PC-3 (cell line): ENCODE measurements around the gene SORBS2. TPM values are rescaled to one million over a fixed set of nuclear protein-coding genes. Genes with fewer than 3 reads are reported as not detected.

Experiments
- ATAC-seq: fragments of 200-7000 bp; cut with Tn5 transposase; 2 replicates; pipeline ENCODE4 v1.9.1; 2020; ENCODE audit warnings: mild to moderate bottlenecking, moderate library complexity
- BruUV-seq: library from RNA; stranded (reverse); fragments of 400-500 nt; replicated peaks from 2 replicates; lab custom pipeline; 2021; lab: Mats Ljungman, UMichigan
- CTCF ChIA-PET: fragments of 300-600 bp; sonication (Branson Sonifier 250); formaldehyde crosslinking; loops from one replicate; lab custom pipeline; 2022; ENCODE audit warnings: antibody characterized with exemption; lab: Charles Lee
- POLR2A ChIA-PET: fragments of 300-600 bp; sonication (Branson Sonifier 250); formaldehyde crosslinking; loops from one replicate; lab custom pipeline; 2022; ENCODE audit warnings: antibody characterized with exemption; ENCODE audit not compliant: unreplicated experiment; lab: Charles Lee
- DNase-seq: peaks from one replicate; pipeline ENCODE4 v3.0.0-alpha.2; 2015
- H2AFZ ChIP-seq: fragments of 300-600 bp; sonication (generic); 2 replicates; pipeline ENCODE4 v1.6.0; 2016; ENCODE audit warnings: antibody characterized with exemption, low read length
- H3F3A ChIP-seq: fragments of 300-600 bp; sonication (generic); one replicate; pipeline ENCODE4 v1.6.0; 2017; ENCODE audit warnings: antibody characterized with exemption, low read length, control low read depth, mild to moderate bottlenecking; ENCODE audit not compliant: unreplicated experiment
- H3K27ac ChIP-seq: fragments of 300-600 bp; sonication (generic); 2 replicates; pipeline ENCODE4 v1.5.1; 2016; ENCODE audit warnings: mild to moderate bottlenecking, low read length
- H3K27me3 ChIP-seq: fragments of 300-600 bp; sonication (generic); 2 replicates; pipeline ENCODE4 v1.6.1; 2016; ENCODE audit warnings: low read length, mixed read lengths
- H3K36me3 ChIP-seq: fragments of 300-600 bp; sonication (generic); 2 replicates; pipeline ENCODE4 v1.6.1; 2016; ENCODE audit warnings: low read depth, mixed run types, low read length, mixed read lengths
- H3K4me1 ChIP-seq: fragments of 300-600 bp; sonication (generic); 2 replicates; pipeline ENCODE4 v1.5.1; 2016; ENCODE audit warnings: low read length; ENCODE audit not compliant: insufficient read depth
- H3K4me2 ChIP-seq: fragments of 300-600 bp; sonication (generic); 2 replicates; pipeline ENCODE4 v1.6.0; 2016; ENCODE audit warnings: low read length
- H3K4me3 ChIP-seq: fragments of 300-600 bp; sonication (generic); 2 replicates; pipeline ENCODE4 v1.5.1; 2016; ENCODE audit warnings: mild to moderate bottlenecking, low read length, mixed read lengths
- H3K79me2 ChIP-seq: fragments of 300-600 bp; sonication (generic); 2 replicates; pipeline ENCODE4 v1.6.1; 2017; ENCODE audit warnings: low read length, mixed read lengths
- H3K9ac ChIP-seq: fragments of 300-600 bp; sonication (generic); 2 replicates; pipeline ENCODE4 v1.6.0; 2016; ENCODE audit warnings: mild to moderate bottlenecking, low read length
- H3K9me2 ChIP-seq: fragments of 300-600 bp; sonication (generic); replicated peaks from 2 replicates; pipeline ENCODE4 v1.6.1; 2016; ENCODE audit warnings: mixed run types, low read length, mixed read lengths
- H3K9me3 ChIP-seq: fragments of 300-600 bp; sonication (generic); 2 replicates; pipeline ENCODE4 v1.6.1; 2016; ENCODE audit warnings: low read length, mixed read lengths
- H4K20me1 ChIP-seq: fragments of 300-600 bp; sonication (generic); 2 replicates; pipeline ENCODE4 v1.6.1; 2016; ENCODE audit warnings: low read length, mixed read lengths
- CTCF ChIP-seq: fragments of 300-600 bp; sonication (generic); conservative IDR thresholded peaks from 2 replicates; pipeline ENCODE4 v1.5.1; 2017; ENCODE audit warnings: antibody characterized with exemption, low read depth, mild to moderate bottlenecking, low read length
- EZH2 ChIP-seq: fragments of 300-600 bp; sonication (generic); IDR thresholded peaks from one replicate; pipeline ENCODE4 v1.6.1; 2017; ENCODE audit warnings: antibody characterized with exemption, mild to moderate bottlenecking, low read length; ENCODE audit not compliant: unreplicated experiment
- EZH2phosphoT487 ChIP-seq: fragments of 300-600 bp; sonication (generic); IDR thresholded peaks from 2 replicates; pipeline ENCODE4 v1.6.1; 2018; ENCODE audit warnings: mild to moderate bottlenecking, antibody characterized with exemption, low read length, borderline replicate concordance
- intact Hi-C: fragments of 100-400 bp; cut with micrococcal nuclease; formaldehyde crosslinking; loops from 2 replicates; pipeline ENCODE4 v1.9.0; 2023
- total RNA-seq: library from RNA; depleted of rRNA; stranded (reverse); fragments of >200 nt; gene quantifications from 2 replicates; pipeline ENCODE4 v1.2.3, GENCODE V29; 2014

The SORBS2 gene
- total RNA-seq, 1 experiment from 2014 or later = 3.6 TPM

- no peak for TF ChIP-seq EZH2phosphoT487
- TF ChIP-seq CTCF = no peak
- no peak for TF ChIP-seq EZH2
- no peaks in the 10 kb centered on the region for H3K9me2 ChIP-seq
- no peak overlapping the region for H3K27ac ChIP-seq
- no peak overlapping the region for H3K4me3 ChIP-seq
- DNase-seq = peak; percentile 85
- H3K9ac ChIP-seq = no peak overlapping the region
- peaks cover 11% of the 10 kb centered on the region for H3K4me1 ChIP-seq
- no peaks in the 10 kb centered on the region for H3K27me3 ChIP-seq
- H3K9me3 ChIP-seq = no peaks in the 10 kb centered on the region
- intact Hi-C loops = no loop called here
- no TSS peak for BruUV-seq
- no peaks in the 10 kb centered on the region for H3F3A ChIP-seq
- peak overlapping the region; percentile 15; the same call in 1 of the 2 replicates for H3K4me2 ChIP-seq
- peak; percentile 78 for ATAC-seq
- no peaks in the 10 kb centered on the region for H3K79me2 ChIP-seq
- no peaks in the 10 kb centered on the region for H4K20me1 ChIP-seq
- no peak overlapping the region for H2AFZ ChIP-seq
- ChIA-PET CTCF (no interaction called here), POLR2A (no interaction called here)
- no peaks in the 10 kb centered on the region for H3K36me3 ChIP-seq
Measured at GRCh38 chr4:185792384-185793115, 19.4 kb downstream of the SORBS2 start.

- TF ChIP-seq CTCF (no peak), EZH2 (no peak), EZH2phosphoT487 (no peak)
- no peaks in the 10 kb centered on the region for H3K36me3 ChIP-seq
- no peaks in the 10 kb centered on the region for H3K9me3 ChIP-seq
- no TSS peak for BruUV-seq
- intact Hi-C loops = no loop called here
- H3K27ac ChIP-seq = no peak overlapping the region
- peaks cover 14% of the 10 kb centered on the region for H3K4me1 ChIP-seq
- H3K79me2 ChIP-seq = no peaks in the 10 kb centered on the region
- DNase-seq (no peak), ATAC-seq (no peak)
- no peaks in the 10 kb centered on the region for H3K9me2 ChIP-seq
- H2AFZ ChIP-seq = no peak overlapping the region
- ChIA-PET CTCF (no interaction called here), POLR2A (no interaction called here)
- no peak overlapping the region for H3K4me3 ChIP-seq
- H3K9ac ChIP-seq = no peak overlapping the region
- H3F3A ChIP-seq = no peaks in the 10 kb centered on the region
- H3K4me2 ChIP-seq = no peak overlapping the region
- H3K27me3 ChIP-seq = no peaks in the 10 kb centered on the region
- no peaks in the 10 kb centered on the region for H4K20me1 ChIP-seq
Measured at GRCh38 chr4:185787926-185788679, 23.9 kb downstream of the SORBS2 start.

DNA sequence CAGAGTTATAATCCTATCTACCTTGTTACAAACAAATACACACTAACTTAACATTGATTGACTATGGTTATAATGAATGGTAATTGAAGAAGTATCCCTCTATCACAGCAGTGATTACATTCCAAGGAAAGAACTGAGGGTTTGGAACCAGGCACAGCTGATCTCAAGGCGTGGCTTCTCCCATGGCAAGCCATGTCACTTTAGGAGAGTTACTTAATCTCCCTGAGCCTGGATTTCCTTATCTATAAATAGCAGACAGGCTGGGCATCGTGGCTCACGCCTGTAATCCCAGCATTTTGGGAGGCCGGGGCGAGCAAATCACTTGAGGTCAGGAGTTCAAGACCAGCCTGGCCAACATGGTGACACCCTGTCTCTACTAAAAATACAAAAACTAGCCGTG, 25.6 kb downstream of the SORBS2 start:
- CTCF ChIA-PET = no interaction called here

More for the DNA sequence above, 25.6 kb downstream of the SORBS2 start:
- Histone ChIP-seq H3K27ac (no peak overlapping the region), H3K4me1 (peaks cover 18% of the 10 kb centered on the region), H3K36me3 (no peaks in the 10 kb centered on the region), H3K4me3 (no peak overlapping the region), H3F3A (no peaks in the 10 kb centered on the region), H4K20me1 (no peaks in the 10 kb centered on the region), H3K4me2 (no peak overlapping the region), H3K27me3 (no peaks in the 10 kb centered on the region), H2AFZ (no peak overlapping the region), H3K79me2 (no peaks in the 10 kb centered on the region), H3K9ac (no peak overlapping the region), H3K9me3 (no peaks in the 10 kb centered on the region), H3K9me2 (no peaks in the 10 kb centered on the region)
- POLR2A ChIA-PET = no interaction called here
- DNase-seq (no peak), ATAC-seq (no peak)
- no TSS peak for BruUV-seq
- TF ChIP-seq EZH2 = no peak
- TF ChIP-seq EZH2phosphoT487 = no peak
- no peak for TF ChIP-seq CTCF
- intact Hi-C loops = no loop called here
